ENCODE measurements around the gene C9orf78. TPM values are rescaled to one million over a fixed set of nuclear protein-coding genes. Genes with fewer than 3 reads are reported as not detected.

C9orf78 gene
- total and polyA plus RNA-seq, 2 of the 8 experiments (the other 6 are each of a cell fraction or from before 2014, with no cell fraction given): 17.4 to 40.6 TPM

GRCh38 chr9:129871046-129871445 lies 36.0 kb upstream of the C9orf78 start:
- no peaks in the 10 kb centered on the region for H3K4me1 ChIP-seq (replicated peaks in 1 of 4; ENCODE audit: control insufficient read depth in 3 of 4, insufficient read depth in 4 of 4, low read length in 3 of 4)
- H3K27me3 ChIP-seq (replicated peaks in 1 of 4; ENCODE audit: control insufficient read depth in 3 of 4, extremely low read depth in 1 of 4, insufficient read depth in 3 of 4, low read length in 3 of 4): no peaks in the 10 kb centered on the region
- H4K20me1 ChIP-seq (replicated peaks in 1 of 2; ENCODE audit: control insufficient read depth in 1 of 2, insufficient read depth in 2 of 2, low read length in 2 of 2): peaks cover 0 to 2% of the 10 kb centered on the region in 2 experiments
- no peaks in the 10 kb centered on the region; a peak in 2 of 8 replicates for H3K36me3 ChIP-seq (ENCODE audit: control insufficient read depth in 2 of 4, insufficient read depth in 4 of 4, low read length in 3 of 4)
- H2AFZ ChIP-seq (ENCODE audit: low read length): no peak overlapping the region
- H3K79me1 ChIP-seq (ENCODE audit: low read depth, low read length): no peaks in the 10 kb centered on the region
- H3K9ac ChIP-seq (replicated peaks in 1 of 4; ENCODE audit: extremely low read depth in 1 of 4, low read depth in 3 of 4, low read length in 3 of 4): no peak overlapping the region
- no peaks in the 10 kb centered on the region for H3K23me2 ChIP-seq (ENCODE audit: low read depth, low read length)
- H2BK120ac ChIP-seq (replicated peaks; ENCODE audit: low read depth, low read length): no peak overlapping the region
- no peak overlapping the region for H3K4ac ChIP-seq (replicated peaks; ENCODE audit: insufficient read length, low read depth, low read length)
- 95% methylated on average over 10 of the region's 11 CpGs; no CpG with 5 or more reads in 1 of the 2 experiments for WGBS, 2 experiments (ENCODE audit: extremely low coverage in 1 of 2, insufficient coverage in 1 of 2, insufficient read length in 1 of 2, insufficient replicate concordance in 2 of 2, low coverage in 1 of 2, low lambda C conversion rate in 2 of 2, missing lambda C conversion rate in 1 of 2)
- H3K56ac ChIP-seq (replicated peaks; ENCODE audit: insufficient read length, low read depth, low read length): no peak overlapping the region
- H3K14ac ChIP-seq (ENCODE audit: insufficient read length): no peak overlapping the region
- no peaks in the 10 kb centered on the region for H3K9me3 ChIP-seq (ENCODE audit: insufficient read depth in 2 of 2, low read depth in 1 of 2, low read length in 1 of 2)
- no peaks in the 10 kb centered on the region for H3K79me2 ChIP-seq (ENCODE audit: control insufficient read depth in 1 of 2, insufficient read depth in 2 of 2, low read length in 2 of 2)
- FAIRE-seq: no peak
- no peak overlapping the region for H3K4me3 ChIP-seq (ENCODE audit: extremely low read depth in 1 of 4, insufficient read depth in 2 of 4, low read depth in 3 of 4, low read length in 4 of 4)
- H2BK12ac ChIP-seq (ENCODE audit: low read depth, low read length): no peak overlapping the region
- no peak overlapping the region for H2BK5ac ChIP-seq (ENCODE audit: low read depth, low read length)
- H2BK15ac ChIP-seq (ENCODE audit: low read length): no peak overlapping the region
- ChIA-PET POLR2A (ENCODE audit: partially characterized antibody) (no interaction called here), CTCF (ENCODE audit: partially characterized antibody) (interaction anchor here (0.9 kb wide), 2 partner anchors 14 to 22 kb away, joined by 3 read pairs; no protein-coding TSS in a partner anchor)
- no peak overlapping the region for H4K8ac ChIP-seq (ENCODE audit: extremely low read depth, insufficient read depth, low read length)
- H3K4me2 ChIP-seq (ENCODE audit: insufficient read depth in 1 of 2, low read depth in 2 of 2, low read length in 2 of 2): no peak overlapping the region
- H2BK20ac ChIP-seq (ENCODE audit: low read length): no peak overlapping the region
- H3K18ac ChIP-seq (ENCODE audit: extremely low read depth, low read length): no peak overlapping the region
- no peak overlapping the region for H4K91ac ChIP-seq (replicated peaks; ENCODE audit: insufficient read length, low read length)
- no peak for DNase-seq (ENCODE audit: low read depth in 1 of 2, low spot score in 2 of 2)
- no peak overlapping the region for H3K23ac ChIP-seq (ENCODE audit: insufficient read length)
- no peak overlapping the region for H4K5ac ChIP-seq (ENCODE audit: insufficient read length, low read depth, low read length)
- H3K27ac ChIP-seq (ENCODE audit: low read depth, low read length): no peak overlapping the region
- H2AK5ac ChIP-seq (ENCODE audit: low read depth, low read length): no peak overlapping the region
- TF ChIP-seq CBX5 (IDR thresholded peaks at IDR 0.05; ENCODE audit: low read depth, low read length): no peak
- TF ChIP-seq HDAC2 (IDR thresholded peaks at IDR 0.05; ENCODE audit: borderline replicate concordance in 1 of 2, low read depth in 2 of 2, low read length in 2 of 2): no peak
- no peak for TF ChIP-seq GTF2F1 (IDR thresholded peaks at IDR 0.05; ENCODE audit: borderline replicate concordance, low read depth, low read length)
- TF ChIP-seq RFX5 (IDR thresholded peaks at IDR 0.05; ENCODE audit: borderline replicate concordance, low read depth, low read length): no peak
- no peak for TF ChIP-seq SIRT6 (IDR thresholded peaks at IDR 0.05; ENCODE audit: low read length)
- TF ChIP-seq POLR2A (IDR thresholded peaks at IDR 0.05; ENCODE audit: control extremely low read depth in 1 of 2, low read depth in 2 of 2, low read length in 2 of 2): no peak
- TF ChIP-seq GABPA (IDR thresholded peaks at IDR 0.05; ENCODE audit: borderline replicate concordance, insufficient read depth, low read length): no peak
- TF ChIP-seq KDM4A (IDR thresholded peaks at IDR 0.05; ENCODE audit: low read depth, low read length, severe bottlenecking): no peak
- no peak for TF ChIP-seq CTBP2 (IDR thresholded peaks at IDR 0.05; ENCODE audit: borderline replicate concordance, insufficient read depth, insufficient read length, low read length)
- no peak for TF ChIP-seq SIN3A (conservative IDR thresholded peaks at IDR 0.05 in 1 of 2, IDR thresholded peaks at IDR 0.05 in 1 of 2; ENCODE audit: low read depth in 1 of 2, low read length in 2 of 2)
